HepG2 (cell line): ENCODE results near the gene DNAJB12. TPM values are rescaled to one million over a fixed set of nuclear protein-coding genes. Genes with fewer than 3 reads are reported as not detected.

Source experiments
- ATAD3A ChIP-seq: sonication (generic); formaldehyde crosslinking; IDR thresholded peaks from 2 replicates; pipeline ENCODE4 v1.4.0; 2020; ENCODE audit warnings: missing genetic modification reagents
- ATF4 ChIP-seq, 2 experiments: fragments of 450-650 bp in 1 of 2; sonication (generic) in 1 of 2; formaldehyde crosslinking; IDR thresholded peaks; 2 replicates each; pipeline versions ENCODE4 v1.5.0 to v1.8.0; 2020 to 2022; ENCODE audit warnings: mild to moderate bottlenecking in 1 of 2, missing genetic modification reagents in 1 of 2
- ATF7 ChIP-seq, 2 experiments: fragments of 450-650 bp in 1 of 2; sonication (generic) in 1 of 2; formaldehyde crosslinking in 1 of 2; IDR thresholded peaks; 2 replicates each; pipeline versions ENCODE4 v1.4.0 to v1.6.1; 2016 to 2020; ENCODE audit warnings: antibody characterized with exemption in 1 of 2, mild to moderate bottlenecking in 1 of 2, missing genetic modification reagents in 1 of 2
- CENPX ChIP-seq: sonication (generic); formaldehyde crosslinking; IDR thresholded peaks from 2 replicates; pipeline ENCODE4 v1.9.0; 2021; ENCODE audit warnings: mild to moderate bottlenecking, missing genetic modification reagents, moderate library complexity
- IKZF4 ChIP-seq: sonication (generic); formaldehyde crosslinking; IDR thresholded peaks from 2 replicates; pipeline ENCODE4 v1.5.1; 2020; ENCODE audit warnings: borderline replicate concordance, mild to moderate bottlenecking, low read depth, missing genetic modification reagents; ENCODE audit errors: not compliant biosample characterization
- KLF11 ChIP-seq: IDR thresholded peaks from 2 replicates; pipeline ENCODE4 v1.6.1; 2016; ENCODE audit warnings: missing compliant biosample characterization
- MTERF4 ChIP-seq: sonication (generic); formaldehyde crosslinking; IDR thresholded peaks from 2 replicates; pipeline ENCODE4 v1.8.0; 2023; ENCODE audit warnings: mild to moderate bottlenecking, missing genetic modification reagents
- NFE2 ChIP-seq: sonication (generic); formaldehyde crosslinking; IDR thresholded peaks from 2 replicates; pipeline ENCODE4 v1.4.0; 2020; ENCODE audit warnings: missing genetic modification reagents
- PAWR ChIP-seq: sonication (generic); formaldehyde crosslinking; IDR thresholded peaks from 2 replicates; pipeline ENCODE4 v1.4.0; 2020; ENCODE audit warnings: missing genetic modification reagents, mild to moderate bottlenecking, borderline replicate concordance
- RBM39 ChIP-seq: fragments of 200-400 bp; formaldehyde crosslinking; IDR thresholded peaks from one replicate; pipeline ENCODE4 v1.6.1; 2018; ENCODE audit warnings: antibody characterized with exemption, mild to moderate bottlenecking, low read depth, low read length; ENCODE audit not compliant: poor library complexity, severe bottlenecking
- SP2 ChIP-seq: sonication (generic); formaldehyde crosslinking; IDR thresholded peaks from 2 replicates; pipeline ENCODE4 v1.5.1; 2020; ENCODE audit warnings: mild to moderate bottlenecking, missing genetic modification reagents
- ZKSCAN1 ChIP-seq: fragments of 150-350 bp; IDR thresholded peaks from 2 replicates; pipeline ENCODE4 v1.6.1; 2014; ENCODE audit warnings: low read length
- ZNF251 ChIP-seq: sonication (generic); formaldehyde crosslinking; IDR thresholded peaks from 2 replicates; pipeline ENCODE4 v1.9.0; 2021; ENCODE audit warnings: mild to moderate bottlenecking, missing genetic modification reagents
- ZNF616 ChIP-seq: sonication (generic); formaldehyde crosslinking; IDR thresholded peaks from 2 replicates; pipeline ENCODE4 v1.5.0; 2020; ENCODE audit warnings: low read depth, mild to moderate bottlenecking, missing genetic modification reagents
- ZNF646 ChIP-seq: sonication (generic); formaldehyde crosslinking; IDR thresholded peaks from 2 replicates; pipeline ENCODE4 v1.9.0; 2021; ENCODE audit warnings: mild to moderate bottlenecking, missing genetic modification reagents
- ZNF724P ChIP-seq: sonication (generic); formaldehyde crosslinking; IDR thresholded peaks from 2 replicates; pipeline ENCODE4 v1.8.0; 2022; ENCODE audit warnings: missing genetic modification reagents, borderline replicate concordance
- ZNF781 ChIP-seq: sonication (generic); formaldehyde crosslinking; IDR thresholded peaks from 2 replicates; pipeline ENCODE4 v1.5.1; 2020; ENCODE audit warnings: borderline replicate concordance, mild to moderate bottlenecking, missing genetic modification reagents; ENCODE audit errors: not compliant biosample characterization
- polyA plus RNA-seq, 8 experiments: library from polyadenylated mRNA; depleted of rRNA in 3 of 8; stranded (reverse) in 7 of 8; unstranded in 1 of 8; fragments of >200 nt; fragmentation: Illumina TruSeq in 4 of 8; extraction: Trizol in 4 of 8; gene quantifications; 2 replicates each; pipeline versions ENCODE4 v1.2.1 to v1.2.3, GENCODE V29; 2011 to 2016; ENCODE audit warnings: low read depth in 4 of 8, missing spikeins in 1 of 8, mixed read lengths in 1 of 8; ENCODE audit not compliant: insufficient read depth in 1 of 8
- total RNA-seq, 5 experiments: library from RNA; depleted of rRNA; stranded (reverse); fragments of >200 nt; fragmentation: Illumina TruSeq; extraction: Trizol; gene quantifications; 2 replicates each; pipeline ENCODE4 v1.2.3, GENCODE V29; 2016; ENCODE audit warnings: low read depth in 1 of 5

Gene DNAJB12
- total and polyA plus RNA-seq, 2 of the 13 experiments (the other 11 are each of a cell fraction or from before 2014, with no cell fraction given) = 10.8 to 18.2 TPM

GRCh38 chr10:72334825-72335393 lies 19.8 kb downstream of the DNAJB12 start (continued):
- TF ChIP-seq ATF7 (IDR thresholded peaks at IDR 0.05) (no peak), ATF7 (CRISPR knock-in tag; IDR thresholded peaks at IDR 0.05) (peak; percentile 85), ZNF251 (CRISPR knock-in tag) (no peak), KLF11 (no peak), ATAD3A (CRISPR knock-in tag) (no peak), CENPX (CRISPR knock-in tag) (no peak), IKZF4 (CRISPR knock-in tag) (no peak), ATF4 (CRISPR knock-in tag; IDR thresholded peaks at IDR 0.05) (peak in 1 of 2 experiments; percentile 71; a peak in 2 of 4 replicates), MTERF4 (CRISPR knock-in tag) (no peak), RBM39 (no peak), PAWR (CRISPR knock-in tag) (no peak), SP2 (CRISPR knock-in tag) (no peak), ZNF724P (CRISPR knock-in tag) (peak; percentile 69; the same call in 1 of the 2 replicates), NFE2 (no peak), ZNF781 (CRISPR knock-in tag) (peak; percentile 54), ZNF616 (CRISPR knock-in tag) (no peak), ZKSCAN1 (no peak), ZNF646 (CRISPR knock-in tag) (no peak)
